Body of pancreas (tissue), 4 donors: Measurements from ENCODE around the gene SERPINA12.

Experiments used
- POLR2A ChIP-seq, 3 donors: fragments of 450-650 bp; IDR thresholded peaks; one replicate each; pipeline ENCODE4 v1.6.1; 2016; ENCODE audit warnings: antibody characterized with exemption in 3 of 3, mild to moderate bottlenecking in 2 of 3
- TF ChIP-seq, protein P1 (sequence below), 7 experiments: fragments of 450-650 bp in 4 of 7; fragments of 200-600 bp in 3 of 7; sonication (generic) in 3 of 7; IDR thresholded peaks; one replicate each; pipeline ENCODE4 v1.5.1; 2016 to 2019; ENCODE audit warnings: antibody characterized with exemption in 7 of 7

DNA sequence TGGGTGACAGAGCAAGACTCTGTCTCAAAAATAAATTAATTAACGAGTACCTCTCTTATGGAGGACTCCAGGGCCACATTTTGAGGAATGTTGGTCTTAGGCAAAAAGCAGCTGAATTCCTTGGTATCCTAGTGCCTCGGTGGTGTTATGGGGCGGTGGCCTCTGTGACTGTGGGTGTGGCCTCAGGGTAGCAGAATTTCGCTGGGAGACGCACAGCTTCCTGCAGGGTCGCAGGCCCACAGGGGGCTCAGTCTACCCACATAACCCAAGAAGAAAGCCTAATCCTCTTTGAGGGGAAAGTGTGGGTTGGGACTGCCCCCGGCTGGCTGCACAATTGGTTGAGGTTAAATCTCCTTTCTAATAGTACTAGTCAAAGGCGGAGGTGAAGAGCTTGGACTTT, 40.8 kb upstream of the SERPINA12 start:
- TF ChIP-seq, protein P1, sequence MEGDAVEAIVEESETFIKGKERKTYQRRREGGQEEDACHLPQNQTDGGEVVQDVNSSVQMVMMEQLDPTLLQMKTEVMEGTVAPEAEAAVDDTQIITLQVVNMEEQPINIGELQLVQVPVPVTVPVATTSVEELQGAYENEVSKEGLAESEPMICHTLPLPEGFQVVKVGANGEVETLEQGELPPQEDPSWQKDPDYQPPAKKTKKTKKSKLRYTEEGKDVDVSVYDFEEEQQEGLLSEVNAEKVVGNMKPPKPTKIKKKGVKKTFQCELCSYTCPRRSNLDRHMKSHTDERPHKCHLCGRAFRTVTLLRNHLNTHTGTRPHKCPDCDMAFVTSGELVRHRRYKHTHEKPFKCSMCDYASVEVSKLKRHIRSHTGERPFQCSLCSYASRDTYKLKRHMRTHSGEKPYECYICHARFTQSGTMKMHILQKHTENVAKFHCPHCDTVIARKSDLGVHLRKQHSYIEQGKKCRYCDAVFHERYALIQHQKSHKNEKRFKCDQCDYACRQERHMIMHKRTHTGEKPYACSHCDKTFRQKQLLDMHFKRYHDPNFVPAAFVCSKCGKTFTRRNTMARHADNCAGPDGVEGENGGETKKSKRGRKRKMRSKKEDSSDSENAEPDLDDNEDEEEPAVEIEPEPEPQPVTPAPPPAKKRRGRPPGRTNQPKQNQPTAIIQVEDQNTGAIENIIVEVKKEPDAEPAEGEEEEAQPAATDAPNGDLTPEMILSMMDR (IDR thresholded peaks at IDR 0.05) = no peak
- no peak for TF ChIP-seq POLR2A (IDR thresholded peaks at IDR 0.05)
